ENCODE results near the gene HDAC4.

HDAC4 gene

GRCh38 chr2:239253264-239253663, 147.6 kb downstream of the HDAC4 start:
- DNase-seq (ENCODE audit: low read depth), result no peak

- no peak for DNase-seq (ENCODE audit: low read depth)
Observed at GRCh38 chr2:239252801-239253200, 148.0 kb downstream of the HDAC4 start.

GRCh38 chr2:239252393-239252792, 148.4 kb downstream of the HDAC4 start:
- DNase-seq (ENCODE audit: low read depth), result no peak

DNA sequence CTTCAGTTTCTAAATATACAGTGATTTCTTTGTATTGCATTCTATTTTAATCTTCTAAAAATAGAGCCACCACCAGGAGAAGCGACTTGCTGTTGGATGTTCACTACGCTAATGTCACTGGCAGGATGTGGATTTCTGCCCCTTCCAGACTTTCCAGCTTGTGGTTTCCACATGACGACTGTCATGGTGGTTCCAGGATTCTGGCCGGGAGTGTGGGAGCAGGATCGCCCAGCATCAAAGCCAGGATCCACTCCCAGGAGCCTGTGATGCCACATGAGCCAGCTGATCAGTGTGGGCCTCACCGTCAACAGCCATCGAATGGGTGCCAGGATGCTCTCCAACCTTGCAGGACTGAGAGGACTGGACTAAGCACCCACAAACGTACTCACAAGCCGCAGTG, 148.8 kb downstream of the HDAC4 start:
- DNase-seq (ENCODE audit: low read depth), result no peak

- no peak for DNase-seq (ENCODE audit: low read depth)
Observed at GRCh38 chr2:239250216-239251081, 150.4 kb downstream of the HDAC4 start.

DNA sequence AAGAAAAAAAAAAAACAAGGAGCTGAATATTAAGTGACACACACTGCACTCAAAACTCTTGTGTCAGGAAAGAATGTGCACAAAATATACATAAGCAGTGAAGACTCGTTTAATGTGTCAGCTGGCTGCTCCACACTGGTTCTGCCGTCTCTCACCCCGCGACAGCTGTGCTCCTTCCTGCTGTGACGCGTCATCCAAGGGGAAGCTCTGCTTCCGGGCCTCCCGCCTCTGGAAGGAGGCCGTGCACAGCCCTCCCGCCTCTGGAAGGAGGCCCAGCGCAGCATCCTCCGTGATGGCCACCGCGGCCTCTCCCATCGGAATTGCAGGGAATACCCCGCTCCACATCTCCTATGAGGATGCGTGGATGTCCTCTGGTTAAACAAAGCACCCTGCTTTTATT, 151.0 kb downstream of the HDAC4 start:
- no peak for DNase-seq (ENCODE audit: low read depth)

DNA sequence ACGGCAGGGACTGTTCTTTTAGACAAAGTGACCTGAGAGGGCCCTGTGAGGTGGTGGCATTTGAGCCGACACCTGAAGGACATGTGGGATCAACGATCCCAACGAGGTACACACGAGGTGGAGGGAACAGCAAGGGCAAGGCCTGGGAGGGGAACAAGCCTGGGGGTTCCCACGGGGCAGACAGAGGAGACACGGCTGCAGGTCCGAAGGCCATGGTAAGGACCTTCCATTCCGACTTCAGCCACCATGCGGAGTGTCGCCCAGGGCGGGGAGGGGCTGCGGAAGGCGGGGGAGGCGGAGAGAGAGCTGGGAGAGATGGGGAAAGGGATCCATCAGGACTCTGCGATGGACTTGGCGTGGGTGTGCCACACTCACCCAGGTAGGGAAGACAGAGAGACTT, 151.8 kb downstream of the HDAC4 start:
- DNase-seq (ENCODE audit: low read depth), result no peak

- peak; percentile 31 for DNase-seq (ENCODE audit: low read depth)
Observed at GRCh38 chr2:239247401-239248245, 153.2 kb downstream of the HDAC4 start.

DNA sequence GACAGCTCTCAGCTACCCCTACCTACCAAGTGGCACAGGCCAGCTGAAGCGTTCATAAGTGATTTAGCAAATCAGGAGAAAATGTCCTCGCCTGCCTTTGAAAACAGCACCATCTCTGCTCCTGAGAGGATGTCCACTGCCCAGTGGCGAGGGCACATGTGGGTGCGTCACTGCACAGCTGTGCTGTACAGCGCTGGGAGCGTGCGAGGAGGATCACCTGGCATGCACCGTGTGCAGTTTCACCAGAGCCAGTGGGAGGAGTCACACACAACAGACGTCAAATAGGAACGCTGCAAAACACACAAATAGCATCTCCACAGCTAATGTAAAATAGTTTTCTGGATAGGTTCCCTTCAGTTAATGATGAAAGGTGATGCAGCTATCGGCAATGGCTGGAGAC, 154.1 kb downstream of the HDAC4 start:
- DNase-seq (ENCODE audit: low read depth), result no peak

DNA sequence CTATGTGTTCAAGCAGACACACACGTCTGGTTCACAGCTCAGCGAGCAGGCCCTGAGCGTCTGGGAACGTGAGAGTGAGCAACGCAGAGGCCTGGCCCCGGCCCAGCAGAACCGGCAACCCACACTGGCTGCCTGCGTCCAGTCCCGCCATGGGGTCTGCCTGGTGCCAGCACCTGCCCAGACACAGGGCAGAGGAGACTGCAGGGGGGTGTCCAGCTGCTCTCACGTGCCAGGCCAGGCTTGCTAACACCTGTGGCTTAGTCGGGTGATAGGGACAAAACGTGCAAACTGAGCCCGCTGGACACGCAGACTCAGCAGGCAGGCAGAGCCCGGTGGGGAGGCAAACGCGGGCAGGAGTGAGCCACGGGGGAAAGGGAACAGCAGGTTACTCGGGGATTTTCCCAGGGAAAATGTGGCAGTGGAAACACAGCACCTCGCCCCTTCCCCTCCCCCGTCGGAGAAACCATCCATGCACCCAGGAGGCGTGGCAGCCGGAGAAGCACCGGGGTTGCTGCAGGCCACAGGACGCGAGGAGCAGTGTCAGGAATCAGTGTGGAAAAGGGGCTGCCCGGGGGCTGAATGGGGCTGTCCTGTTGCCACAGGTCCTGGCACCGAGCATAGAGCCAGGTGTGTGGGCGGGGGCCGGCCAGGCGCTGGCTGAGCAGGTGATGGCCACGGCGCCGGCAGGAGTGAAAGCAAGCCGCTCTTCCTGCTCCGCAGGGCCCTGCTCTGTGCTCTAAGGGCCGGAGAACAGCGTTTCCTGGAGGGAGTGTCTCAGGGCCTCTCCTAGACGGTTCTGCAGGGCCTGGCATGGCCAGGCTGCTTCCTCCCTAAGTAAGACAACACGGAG, 154.7 kb downstream of the HDAC4 start:
- no peak for DNase-seq (ENCODE audit: low read depth)

- DNase-seq (ENCODE audit: low read depth), result no peak
Observed at GRCh38 chr2:239245107-239245506, 155.7 kb downstream of the HDAC4 start.

- no peak for DNase-seq (ENCODE audit: low read depth)
Observed at GRCh38 chr2:239244625-239245024, 156.2 kb downstream of the HDAC4 start.

DNA sequence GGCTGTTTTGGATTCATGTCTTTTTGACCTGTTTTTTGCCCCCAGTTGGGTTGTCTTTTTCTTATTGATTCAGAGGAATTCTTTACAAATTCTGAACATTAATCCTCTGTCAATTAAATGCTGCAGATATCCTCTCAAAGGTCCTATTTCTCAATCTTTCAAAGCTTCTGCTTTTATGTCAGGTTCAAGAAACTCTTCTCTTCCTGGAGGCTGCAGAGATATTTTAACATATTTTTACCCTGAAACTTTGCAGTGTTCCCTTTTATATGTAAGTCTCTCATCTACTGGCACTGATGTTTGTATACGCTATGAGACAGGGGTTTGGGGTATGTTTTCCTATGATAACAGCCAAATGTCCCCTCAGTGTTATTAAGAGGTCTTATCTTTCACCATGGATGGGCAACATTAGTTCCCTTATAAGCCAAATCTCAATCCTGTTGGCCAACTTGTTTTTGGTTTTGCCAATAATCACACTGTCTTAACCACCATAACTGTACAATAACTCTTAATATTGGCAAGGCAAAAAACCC, 159.3 kb downstream of the HDAC4 start:
- DNase-seq (ENCODE audit: low read depth), result no peak

- DNase-seq (ENCODE audit: low read depth), result no peak
Observed at GRCh38 chr2:239240414-239240881, 160.4 kb downstream of the HDAC4 start.

GRCh38 chr2:239239607-239240413, 161.0 kb downstream of the HDAC4 start:
- DNase-seq (ENCODE audit: low read depth), result no peak

- no peak for DNase-seq (ENCODE audit: low read depth)
Observed at GRCh38 chr2:239238839-239239606, 161.8 kb downstream of the HDAC4 start.

DNA sequence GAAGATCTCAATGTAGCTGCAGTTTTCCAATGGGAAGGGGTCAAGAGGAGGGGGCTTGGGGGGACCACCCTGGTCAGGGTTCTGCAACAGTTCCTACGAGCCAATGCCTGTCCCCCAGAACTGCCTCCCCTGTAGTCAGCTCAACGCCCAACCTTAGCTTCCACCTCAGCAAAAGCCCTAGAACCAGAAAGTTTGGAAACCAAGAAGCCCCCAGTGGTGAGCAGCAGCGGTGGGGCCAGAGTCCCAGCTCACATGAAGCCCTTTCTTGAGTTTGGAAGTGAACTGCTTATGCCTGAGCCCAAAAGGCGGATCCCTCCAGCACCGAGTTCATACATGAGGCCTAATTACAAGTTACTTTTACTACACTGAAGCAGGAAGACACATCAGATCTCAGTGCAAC, 162.4 kb downstream of the HDAC4 start:
- no peak for DNase-seq (ENCODE audit: low read depth)

- DNase-seq (ENCODE audit: low read depth), result no peak
Observed at GRCh38 chr2:239236808-239237205, 164.0 kb downstream of the HDAC4 start.

DNA sequence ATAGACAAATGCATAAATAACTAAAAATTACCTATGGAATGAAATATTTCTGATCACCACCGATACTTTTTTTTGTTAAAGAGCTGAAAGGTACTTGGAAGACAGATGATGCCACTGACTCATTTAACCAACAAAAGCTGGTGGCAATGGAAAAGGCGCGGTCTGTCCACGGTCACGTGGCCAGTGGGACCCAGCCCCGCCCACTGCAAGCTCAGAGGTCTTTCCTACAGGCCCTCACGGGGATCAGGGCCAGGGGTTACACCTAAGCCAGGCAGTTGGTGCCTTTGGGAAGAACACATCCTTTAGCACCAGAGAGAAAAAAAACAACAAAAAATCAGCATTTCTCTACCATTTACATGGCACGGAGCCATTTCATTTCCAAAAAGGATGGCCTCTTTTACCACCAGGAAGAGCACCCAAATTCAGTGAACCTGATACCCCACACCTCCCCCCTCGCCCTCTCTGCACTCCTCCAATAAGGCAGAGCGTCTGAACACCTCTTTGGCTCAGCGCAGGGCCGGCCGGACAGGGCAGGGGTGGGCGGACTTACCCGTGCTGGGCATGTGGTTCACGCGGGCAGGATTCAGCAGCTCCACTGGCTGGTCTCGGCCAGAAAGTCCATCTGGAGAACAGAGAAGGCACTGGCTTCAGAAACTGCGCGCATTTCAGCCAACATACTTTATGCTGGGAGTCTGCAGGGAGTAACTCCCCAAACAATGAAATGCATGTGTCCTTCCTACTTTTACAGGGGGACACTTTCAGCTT, 164.6 kb downstream of the HDAC4 start:
- DNase-seq (ENCODE audit: low read depth), result no peak
